Measurements from ENCODE around the gene ZSCAN22. TPM values are rescaled to one million over a fixed set of nuclear protein-coding genes. Genes with fewer than 3 reads are reported as not detected.

Gene ZSCAN22
- polyA plus RNA-seq, 1 experiment, result 2.6 TPM

GRCh38 chr19:58326501-58326913 lies 287 bp upstream of the ZSCAN22 start:
- TF ChIP-seq CTCF (IDR thresholded peaks at IDR 0.05; ENCODE audit: low read depth, low read length), result no peak
- Histone ChIP-seq H3K27ac (ENCODE audit: low read depth, low read length) (peak overlapping the region; percentile 39), H3K9me3 (ENCODE audit: control insufficient read depth, insufficient read depth, low read length) (no peaks in the 10 kb centered on the region; the same call in 1 of the 2 replicates), H3K27me3 (ENCODE audit: control insufficient read depth, insufficient read depth, low read length) (no peaks in the 10 kb centered on the region), H3K4me3 (ENCODE audit: low read depth, low read length) (peak overlapping the region; percentile 96)
- ChIA-PET CTCF (no interaction called here), POLR2A (interaction anchor here (0.7 to 1.5 kb wide), 7 partner anchors 21 to 217 kb away, joined by 3 to 9 read pairs (median 4); partner anchors contain the start of genes ERVK3-1, TRIM28, ZBTB45 and ZNF497)
- no peak for DNase-seq (ENCODE audit: low read depth, low spot score)

- H3K9me3 ChIP-seq (ENCODE audit: control insufficient read depth, insufficient read depth, low read length), result no peaks in the 10 kb centered on the region; the same call in 1 of the 2 replicates
- no peak overlapping the region for H3K27ac ChIP-seq (ENCODE audit: low read depth, low read length)
- no peak for TF ChIP-seq CTCF (IDR thresholded peaks at IDR 0.05; ENCODE audit: low read depth, low read length)
- H3K27me3 ChIP-seq (ENCODE audit: control insufficient read depth, insufficient read depth, low read length), result no peaks in the 10 kb centered on the region
- POLR2A ChIA-PET, result no interaction called here
- CTCF ChIA-PET, result no interaction called here
- no peak overlapping the region for H3K4me3 ChIP-seq (ENCODE audit: low read depth, low read length)
- no peak for DNase-seq (ENCODE audit: low read depth, low spot score)
Measured at GRCh38 chr19:58328999-58329398, 2.2 kb downstream of the ZSCAN22 start.

- H3K9me3 ChIP-seq (ENCODE audit: control insufficient read depth, insufficient read depth, low read length), result peaks cover 3% of the 10 kb centered on the region; the same call in 1 of the 2 replicates
- DNase-seq (ENCODE audit: low read depth, low spot score), result no peak
- no peak for TF ChIP-seq CTCF (IDR thresholded peaks at IDR 0.05; ENCODE audit: low read depth, low read length)
- no peaks in the 10 kb centered on the region for H3K27me3 ChIP-seq (ENCODE audit: control insufficient read depth, insufficient read depth, low read length)
- H3K4me3 ChIP-seq (ENCODE audit: low read depth, low read length), result no peak overlapping the region
- POLR2A ChIA-PET, result interaction anchor here (0.6 kb wide), 1 partner anchor 15 kb away, joined by 3 read pairs; no protein-coding TSS in a partner anchor
- CTCF ChIA-PET, result interaction anchor here (0.6 to 1.1 kb wide), 2 partner anchors 13 to 24 kb away, joined by 3 to 4 read pairs; no protein-coding TSS in a partner anchor
- no peak overlapping the region for H3K27ac ChIP-seq (ENCODE audit: low read depth, low read length)
Measured at GRCh38 chr19:58330458-58330857, 3.7 kb downstream of the ZSCAN22 start.

GRCh38 chr19:58332697-58333096 lies 5.9 kb downstream of the ZSCAN22 start:
- TF ChIP-seq CTCF (IDR thresholded peaks at IDR 0.05; ENCODE audit: low read depth, low read length), result no peak
- no peak overlapping the region for H3K4me3 ChIP-seq (ENCODE audit: low read depth, low read length)
- ChIA-PET POLR2A (no interaction called here), CTCF (no interaction called here)
- DNase-seq (ENCODE audit: low read depth, low spot score), result no peak
- peaks cover 3% of the 10 kb centered on the region; the same call in 1 of the 2 replicates for H3K9me3 ChIP-seq (ENCODE audit: control insufficient read depth, insufficient read depth, low read length)
- no peak overlapping the region for H3K27ac ChIP-seq (ENCODE audit: low read depth, low read length)
- H3K27me3 ChIP-seq (ENCODE audit: control insufficient read depth, insufficient read depth, low read length), result no peaks in the 10 kb centered on the region

GRCh38 chr19:58334691-58335249 lies 8.0 kb downstream of the ZSCAN22 start:
- no peak overlapping the region for H3K4me3 ChIP-seq (ENCODE audit: low read depth, low read length)
- POLR2A ChIA-PET, result no interaction called here
- no peaks in the 10 kb centered on the region for H3K27me3 ChIP-seq (ENCODE audit: control insufficient read depth, insufficient read depth, low read length)
- CTCF ChIA-PET, result no interaction called here
- no peak overlapping the region for H3K27ac ChIP-seq (ENCODE audit: low read depth, low read length)
- H3K9me3 ChIP-seq (ENCODE audit: control insufficient read depth, insufficient read depth, low read length), result peaks cover 23% of the 10 kb centered on the region
- no peak for TF ChIP-seq CTCF (IDR thresholded peaks at IDR 0.05; ENCODE audit: low read depth, low read length)
- DNase-seq (ENCODE audit: low read depth, low spot score), result no peak
